ENCODE results near the gene ATP9B.

- TF ChIP-seq, protein P1, sequence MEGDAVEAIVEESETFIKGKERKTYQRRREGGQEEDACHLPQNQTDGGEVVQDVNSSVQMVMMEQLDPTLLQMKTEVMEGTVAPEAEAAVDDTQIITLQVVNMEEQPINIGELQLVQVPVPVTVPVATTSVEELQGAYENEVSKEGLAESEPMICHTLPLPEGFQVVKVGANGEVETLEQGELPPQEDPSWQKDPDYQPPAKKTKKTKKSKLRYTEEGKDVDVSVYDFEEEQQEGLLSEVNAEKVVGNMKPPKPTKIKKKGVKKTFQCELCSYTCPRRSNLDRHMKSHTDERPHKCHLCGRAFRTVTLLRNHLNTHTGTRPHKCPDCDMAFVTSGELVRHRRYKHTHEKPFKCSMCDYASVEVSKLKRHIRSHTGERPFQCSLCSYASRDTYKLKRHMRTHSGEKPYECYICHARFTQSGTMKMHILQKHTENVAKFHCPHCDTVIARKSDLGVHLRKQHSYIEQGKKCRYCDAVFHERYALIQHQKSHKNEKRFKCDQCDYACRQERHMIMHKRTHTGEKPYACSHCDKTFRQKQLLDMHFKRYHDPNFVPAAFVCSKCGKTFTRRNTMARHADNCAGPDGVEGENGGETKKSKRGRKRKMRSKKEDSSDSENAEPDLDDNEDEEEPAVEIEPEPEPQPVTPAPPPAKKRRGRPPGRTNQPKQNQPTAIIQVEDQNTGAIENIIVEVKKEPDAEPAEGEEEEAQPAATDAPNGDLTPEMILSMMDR (IDR thresholded peaks at IDR 0.05 in 8 of 11, conservative IDR thresholded peaks at IDR 0.05 in 3 of 11) = no peak
- TF ChIP-seq POLR2AphosphoS5 (IDR thresholded peaks at IDR 0.05) = peak in 1 of 3 donors; percentile 31
Observed at GRCh38 chr18:79386547-79386946, 317.4 kb downstream of the ATP9B start.

All from spleen (tissue), 7 donors.